ENCODE data around the gene NDUFB10.

DNA sequence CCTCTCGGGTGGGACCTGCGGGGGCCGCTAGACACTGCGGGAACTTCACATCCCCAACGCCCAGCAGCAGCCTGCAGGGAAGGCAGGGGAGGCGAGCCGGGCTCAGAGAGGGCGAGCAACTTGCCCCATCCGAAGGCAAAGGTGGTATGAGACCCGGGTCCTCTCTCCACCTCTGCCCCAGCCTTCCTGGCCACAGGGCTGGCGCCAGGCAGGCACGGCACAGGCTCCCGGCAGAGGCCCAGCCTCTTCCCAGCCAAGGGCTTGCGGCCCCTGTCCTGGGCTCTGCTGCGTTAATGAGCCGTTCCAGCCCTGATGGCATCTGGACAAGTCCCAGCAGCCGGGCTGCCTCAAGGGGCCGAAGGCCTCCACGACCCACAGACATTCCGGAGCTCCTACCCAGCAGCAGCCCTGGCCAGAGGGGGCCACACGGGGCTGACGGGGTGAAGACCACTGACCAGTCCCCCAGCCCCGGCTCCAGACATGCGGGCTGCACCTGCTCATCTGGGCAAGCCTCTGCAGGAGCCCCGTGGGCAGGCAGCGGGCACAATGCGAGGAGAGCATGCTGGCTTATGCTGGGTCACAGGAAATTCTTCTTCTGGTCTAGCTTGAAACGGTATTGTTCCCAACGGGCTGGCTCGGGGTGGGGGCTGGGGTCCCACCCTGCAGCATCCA is 39.9 kb upstream of the NDUFB10 start:
- TF ChIP-seq CTCF (IDR thresholded peaks at IDR 0.05; ENCODE audit: low read depth, low read length, poor library complexity, severe bottlenecking) (no peak), EZH2phosphoT487 (IDR thresholded peaks at IDR 0.05; ENCODE audit: borderline replicate concordance, low read length) (no peak)
